GM12864 (cell line): Measurements from ENCODE around the gene CD180.

Source experiments
- DNase-seq: peaks from one replicate; pipeline ENCODE4 v3.0.0-alpha.2; 2011; ENCODE audit warnings: low read depth
- H3K4me3 ChIP-seq: 2 replicates; pipeline ENCODE4 v1.5.1; 2011; ENCODE audit warnings: mild to moderate bottlenecking, low read depth, low read length, control low read depth
- CTCF ChIP-seq: IDR thresholded peaks from 2 replicates; pipeline ENCODE4 v1.5.1; 2011; ENCODE audit warnings: low read depth, mild to moderate bottlenecking, moderate library complexity, low read length, control low read depth, inconsistent platforms; ENCODE audit errors: missing control alignments

Gene CD180

GRCh38 chr5:67149951-67150523 is 46.6 kb downstream of the CD180 start:
- H3K4me3 ChIP-seq, result no peak overlapping the region
- TF ChIP-seq CTCF, result no peak
- DNase-seq, result no peak

- no peak for TF ChIP-seq CTCF
- no peak overlapping the region for H3K4me3 ChIP-seq
- DNase-seq, result no peak
These were observed 47.3 kb downstream of the CD180 start for GRCh38 chr5:67149057-67149950.

GRCh38 chr5:67147760-67148159 is 48.8 kb downstream of the CD180 start:
- H3K4me3 ChIP-seq, result no peak overlapping the region
- no peak for TF ChIP-seq CTCF

GRCh38 chr5:67146981-67147380 is 49.6 kb downstream of the CD180 start:
- no peak overlapping the region for H3K4me3 ChIP-seq
- no peak for TF ChIP-seq CTCF
- DNase-seq, result no peak

More at GRCh38 chr5:67147760-67148159, 48.8 kb downstream of the CD180 start:
- DNase-seq, result no peak

- no peak overlapping the region for H3K4me3 ChIP-seq
- DNase-seq, result no peak
- TF ChIP-seq CTCF, result no peak
These were observed 50.0 kb downstream of the CD180 start for GRCh38 chr5:67146574-67146973.

- no peak for DNase-seq
- no peak for TF ChIP-seq CTCF
- H3K4me3 ChIP-seq, result no peak overlapping the region
These were observed 52.4 kb downstream of the CD180 start for GRCh38 chr5:67144183-67144639.
